ENCODE measurements around the gene HRH1. TPM values are rescaled to one million over a fixed set of nuclear protein-coding genes. Genes with fewer than 3 reads are reported as not detected.

HRH1 gene
- total and polyA plus RNA-seq, 2 donors (not counting 3 experiments of a cell fraction or from before 2014, with no cell fraction given) = 16.2 to 21.2 TPM

DNA sequence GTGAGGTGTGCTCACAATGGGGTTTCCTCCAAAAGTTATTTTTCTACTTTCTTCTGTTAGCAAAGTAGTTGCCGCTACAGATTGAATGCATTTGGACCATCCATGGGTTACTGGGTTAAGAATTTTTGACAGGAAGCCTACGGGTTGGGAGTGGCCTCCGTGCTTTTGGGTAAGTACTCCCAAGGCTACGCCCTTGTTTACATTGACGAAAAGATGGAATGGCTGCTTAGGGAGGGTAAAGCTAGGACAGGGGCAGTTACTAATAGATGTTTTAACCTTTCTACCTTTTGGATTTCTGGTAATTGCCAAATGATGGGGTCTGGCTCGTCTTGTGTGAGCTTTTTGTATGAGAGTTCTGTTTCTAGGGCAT, 97.5 kb downstream of the HRH1 start:
- H3K9me3 ChIP-seq (replicated peaks; ENCODE audit: control insufficient read depth, insufficient read depth, low read length) = no peaks in the 10 kb centered on the region
- H2AFZ ChIP-seq (ENCODE audit: low read depth, low read length) = no peak overlapping the region
- H3K27ac ChIP-seq (ENCODE audit: insufficient read depth, low read depth, low read length) = no peak overlapping the region
- ChIA-PET POLR2A (no interaction called here), CTCF (no interaction called here)
- TF ChIP-seq POLR2A (IDR thresholded peaks at IDR 0.05; ENCODE audit: low read depth, low read length) = no peak
- TF ChIP-seq JUN (IDR thresholded peaks at IDR 0.05; ENCODE audit: borderline replicate concordance, insufficient read depth, insufficient read length, low read depth) = no peak
- no peak for TF ChIP-seq EZH2 (IDR thresholded peaks at IDR 0.05; ENCODE audit: borderline replicate concordance, low read depth, low read length, severe bottlenecking)
- TF ChIP-seq, protein P1, sequence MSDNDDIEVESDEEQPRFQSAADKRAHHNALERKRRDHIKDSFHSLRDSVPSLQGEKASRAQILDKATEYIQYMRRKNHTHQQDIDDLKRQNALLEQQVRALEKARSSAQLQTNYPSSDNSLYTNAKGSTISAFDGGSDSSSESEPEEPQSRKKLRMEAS (IDR thresholded peaks at IDR 0.05; ENCODE audit: insufficient read depth, insufficient read length) = no peak
- no peak for TF ChIP-seq POLR2AphosphoS5 (IDR thresholded peaks at IDR 0.05; ENCODE audit: insufficient read depth, low read depth, low read length)
- no peak for TF ChIP-seq GATA2 (IDR thresholded peaks at IDR 0.05; ENCODE audit: insufficient read depth, insufficient read length, low read depth, low read length)
- TF ChIP-seq FOS (IDR thresholded peaks at IDR 0.05; ENCODE audit: borderline replicate concordance, insufficient read depth, low read length) = no peak
- TF ChIP-seq, protein P2, sequence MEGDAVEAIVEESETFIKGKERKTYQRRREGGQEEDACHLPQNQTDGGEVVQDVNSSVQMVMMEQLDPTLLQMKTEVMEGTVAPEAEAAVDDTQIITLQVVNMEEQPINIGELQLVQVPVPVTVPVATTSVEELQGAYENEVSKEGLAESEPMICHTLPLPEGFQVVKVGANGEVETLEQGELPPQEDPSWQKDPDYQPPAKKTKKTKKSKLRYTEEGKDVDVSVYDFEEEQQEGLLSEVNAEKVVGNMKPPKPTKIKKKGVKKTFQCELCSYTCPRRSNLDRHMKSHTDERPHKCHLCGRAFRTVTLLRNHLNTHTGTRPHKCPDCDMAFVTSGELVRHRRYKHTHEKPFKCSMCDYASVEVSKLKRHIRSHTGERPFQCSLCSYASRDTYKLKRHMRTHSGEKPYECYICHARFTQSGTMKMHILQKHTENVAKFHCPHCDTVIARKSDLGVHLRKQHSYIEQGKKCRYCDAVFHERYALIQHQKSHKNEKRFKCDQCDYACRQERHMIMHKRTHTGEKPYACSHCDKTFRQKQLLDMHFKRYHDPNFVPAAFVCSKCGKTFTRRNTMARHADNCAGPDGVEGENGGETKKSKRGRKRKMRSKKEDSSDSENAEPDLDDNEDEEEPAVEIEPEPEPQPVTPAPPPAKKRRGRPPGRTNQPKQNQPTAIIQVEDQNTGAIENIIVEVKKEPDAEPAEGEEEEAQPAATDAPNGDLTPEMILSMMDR (IDR thresholded peaks at IDR 0.05; ENCODE audit: extremely low read depth in 1 of 2, insufficient read depth in 1 of 2, low read depth in 1 of 2, low read length in 2 of 2) = no peak
- no peak for TF ChIP-seq MYC (IDR thresholded peaks at IDR 0.05; ENCODE audit: low read depth, low read length)
- H3K4me2 ChIP-seq (ENCODE audit: insufficient read depth, low read length) = no peak overlapping the region
- no peak for DNase-seq (ENCODE audit: low read depth, low spot score)
- no peak overlapping the region for H3K4me3 ChIP-seq (replicated peaks in 1 of 3; ENCODE audit: insufficient read depth in 1 of 3, low read depth in 1 of 3, low read length in 3 of 3)
- H3K4me1 ChIP-seq (ENCODE audit: control insufficient read depth, extremely low read depth, insufficient read depth, low read length) = peaks cover 6% of the 10 kb centered on the region
- BruUV-seq (replicated peaks) = no TSS peak
- H4K20me1 ChIP-seq (replicated peaks; ENCODE audit: control insufficient read depth, extremely low read depth, insufficient read depth, low read length) = no peaks in the 10 kb centered on the region
- H3K79me2 ChIP-seq (ENCODE audit: control insufficient read depth, insufficient read depth, low read length) = peaks cover 11% of the 10 kb centered on the region
- intact Hi-C loops (cut with micrococcal nuclease) = loop anchor here (2.0 kb wide), 1 partner anchor 37 kb away; no protein-coding TSS in a partner anchor
- no peaks in the 10 kb centered on the region for H3K27me3 ChIP-seq (ENCODE audit: control insufficient read depth in 2 of 2, insufficient read depth in 2 of 2, low read length in 2 of 2)
- no peaks in the 10 kb centered on the region for H3K36me3 ChIP-seq (ENCODE audit: control insufficient read depth in 2 of 2, extremely low read depth in 1 of 2, insufficient read depth in 2 of 2, low read length in 2 of 2)
- dilution Hi-C loops (cut with MboI; ENCODE audit: extremely low pct_ligation_motif_present, low sequenced_read_pairs) = no loop called here
- FAIRE-seq = no peak
- H3K9ac ChIP-seq (replicated peaks; ENCODE audit: extremely low read depth, insufficient read depth, low read length) = no peak overlapping the region
- H3K9me1 ChIP-seq (replicated peaks; ENCODE audit: control insufficient read depth, extremely low read depth, insufficient read depth, low read length) = no peaks in the 10 kb centered on the region
